Activated T-helper 2 cell treated with anti-CD3 and anti-CD28 coated beads, Interferon-gamma antibody, Interleukin-2, Interleukin-4, amounts not matched to agents 10 μg/mL and 5 μg/mL and 100 μg/mL, durations not matched to agents 14 hours and 24 hours and 36 hours (primary cell): ENCODE results near the gene DPCD. TPM values are rescaled to one million over a fixed set of nuclear protein-coding genes. Genes with fewer than 3 reads are reported as not detected.
A peak's percentile ranks its signal among the peaks of the same experiment; 100 is the strongest.

Experiments
- DNase-seq: peaks from one replicate; pipeline ENCODE4 v3.0.0; 2021; ENCODE audit warnings: low spot score
- H3K27ac Mint-ChIP-seq: one replicate; pipeline ENCODE4 v1.8.0; 2021; ENCODE audit warnings: mixed read lengths
- H3K27me3 Mint-ChIP-seq: one replicate; pipeline ENCODE4 v1.8.0; 2021; ENCODE audit warnings: low read depth, mixed read lengths
- H3K36me3 Mint-ChIP-seq: one replicate; pipeline ENCODE4 v1.8.0; 2021; ENCODE audit warnings: low read depth, mixed read lengths
- H3K4me1 Mint-ChIP-seq: one replicate; pipeline ENCODE4 v1.8.0; 2021; ENCODE audit warnings: low read depth, mixed read lengths
- H3K4me3 Mint-ChIP-seq: one replicate; pipeline ENCODE4 v1.8.0; 2021; ENCODE audit warnings: low read depth, mild to moderate bottlenecking, moderate library complexity, mixed read lengths
- H3K9me3 Mint-ChIP-seq: one replicate; pipeline ENCODE4 v1.8.0; 2021; ENCODE audit warnings: mixed read lengths
- intact Hi-C: fragments of 100-400 bp; cut with micrococcal nuclease; formaldehyde crosslinking; loops from one replicate; pipeline ENCODE4 v1.15.1; 2023
- total RNA-seq: library from RNA; stranded (reverse); gene quantifications from 2 replicates; pipeline ENCODE4 v1.2.3, GENCODE V29; 2022

The DPCD gene
- 7.2 and 7.8 TPM in 2 replicates for total RNA-seq

- peaks cover 12% of the 10 kb centered on the region for H3K4me1 Mint-ChIP-seq
- H3K27ac Mint-ChIP-seq: peak within 1 kb of the TSS; percentile 76
- no peaks in the 10 kb centered on the region for H3K27me3 Mint-ChIP-seq
- H3K4me3 Mint-ChIP-seq: peak within 1 kb of the TSS; percentile 95
- intact Hi-C loops: no loop called here
- no peaks in the 10 kb centered on the region for H3K9me3 Mint-ChIP-seq
- peaks cover 22% of the 10 kb centered on the region for H3K36me3 Mint-ChIP-seq
- DNase-seq: peak; percentile 83
These were observed at the start of gene DPCD, which contains the start of gene POLL for GRCh38 chr10:101587725-101588653. Gene DPCD (plus strand): TSS chr10:101588321. CDS start chr10:101588337, 16 bp downstream. Gene POLL (minus strand): TSS chr10:101588257. CDS start chr10:101587360, 897 bp downstream.

GRCh38 chr10:101538446-101538845 lies 49.7 kb upstream of the DPCD start:
- intact Hi-C loops: no loop called here
- Mint-ChIP-seq H3K36me3 (peaks cover 18% of the 10 kb centered on the region), H3K27me3 (no peaks in the 10 kb centered on the region), H3K27ac (no peak overlapping the region), H3K9me3 (no peaks in the 10 kb centered on the region), H3K4me1 (peaks cover 6% of the 10 kb centered on the region), H3K4me3 (no peak overlapping the region)
- DNase-seq: no peak

GRCh38 chr10:101545898-101546297 lies 42.2 kb upstream of the DPCD start:
- H3K4me3 Mint-ChIP-seq: no peak overlapping the region
- peaks cover 6% of the 10 kb centered on the region for H3K36me3 Mint-ChIP-seq
- intact Hi-C loops: no loop called here
- DNase-seq: no peak
- peaks cover 6% of the 10 kb centered on the region for H3K4me1 Mint-ChIP-seq
- no peaks in the 10 kb centered on the region for H3K27me3 Mint-ChIP-seq
- H3K27ac Mint-ChIP-seq: no peak overlapping the region
- H3K9me3 Mint-ChIP-seq: no peaks in the 10 kb centered on the region

GRCh38 chr10:101550965-101551364 lies 37.2 kb upstream of the DPCD start:
- H3K27me3 Mint-ChIP-seq: no peaks in the 10 kb centered on the region
- H3K4me3 Mint-ChIP-seq: no peak overlapping the region
- intact Hi-C loops: no loop called here
- peaks cover 24% of the 10 kb centered on the region for H3K36me3 Mint-ChIP-seq
- no peak for DNase-seq
- peaks cover 11% of the 10 kb centered on the region for H3K4me1 Mint-ChIP-seq
- no peaks in the 10 kb centered on the region for H3K9me3 Mint-ChIP-seq
- no peak overlapping the region for H3K27ac Mint-ChIP-seq

- H3K4me1 Mint-ChIP-seq: peaks cover 8% of the 10 kb centered on the region
- H3K36me3 Mint-ChIP-seq: peaks cover 23% of the 10 kb centered on the region
- intact Hi-C loops: no loop called here
- no peak overlapping the region for H3K4me3 Mint-ChIP-seq
- no peaks in the 10 kb centered on the region for H3K27me3 Mint-ChIP-seq
- no peak overlapping the region for H3K27ac Mint-ChIP-seq
- no peaks in the 10 kb centered on the region for H3K9me3 Mint-ChIP-seq
- no peak for DNase-seq
These were observed 35.7 kb upstream of the DPCD start for GRCh38 chr10:101552442-101552841.

- Mint-ChIP-seq H3K27ac (no peak overlapping the region), H3K27me3 (no peaks in the 10 kb centered on the region), H3K4me3 (no peak overlapping the region), H3K4me1 (peaks cover 15% of the 10 kb centered on the region), H3K9me3 (no peaks in the 10 kb centered on the region), H3K36me3 (peaks cover 16% of the 10 kb centered on the region)
- no peak for DNase-seq
- intact Hi-C loops: no loop called here
These were observed 30.6 kb upstream of the DPCD start for GRCh38 chr10:101557541-101557940.

GRCh38 chr10:101558204-101558603 lies 29.9 kb upstream of the DPCD start:
- Mint-ChIP-seq H3K4me3 (no peak overlapping the region), H3K36me3 (peaks cover 11% of the 10 kb centered on the region), H3K27me3 (no peaks in the 10 kb centered on the region), H3K4me1 (peaks cover 15% of the 10 kb centered on the region), H3K27ac (no peak overlapping the region), H3K9me3 (no peaks in the 10 kb centered on the region)
- intact Hi-C loops: no loop called here
- DNase-seq: no peak

GRCh38 chr10:101558671-101559595 lies 29.2 kb upstream of the DPCD start:
- peaks cover 2% of the 10 kb centered on the region for H3K27me3 Mint-ChIP-seq

GRCh38 chr10:101559596-101560297 lies 28.4 kb upstream of the DPCD start:
- no peaks in the 10 kb centered on the region for H3K9me3 Mint-ChIP-seq
- H3K4me3 Mint-ChIP-seq: no peak overlapping the region
- intact Hi-C loops: no loop called here
- H3K4me1 Mint-ChIP-seq: peaks cover 15% of the 10 kb centered on the region
- no peak for DNase-seq
- H3K27me3 Mint-ChIP-seq: peaks cover 6% of the 10 kb centered on the region
- peaks cover 5% of the 10 kb centered on the region for H3K36me3 Mint-ChIP-seq
- H3K27ac Mint-ChIP-seq: no peak overlapping the region

More at GRCh38 chr10:101558671-101559595, 29.2 kb upstream of the DPCD start:
- no peak overlapping the region for H3K4me3 Mint-ChIP-seq
- no peaks in the 10 kb centered on the region for H3K9me3 Mint-ChIP-seq
- H3K36me3 Mint-ChIP-seq: peaks cover 5% of the 10 kb centered on the region
- H3K4me1 Mint-ChIP-seq: peaks cover 15% of the 10 kb centered on the region
- peak; percentile 6 for DNase-seq
- intact Hi-C loops: no loop called here
- no peak overlapping the region for H3K27ac Mint-ChIP-seq

- intact Hi-C loops: no loop called here
These were observed 27.6 kb upstream of the DPCD start for GRCh38 chr10:101560298-101561067.

GRCh38 chr10:101561068-101561915 lies 26.8 kb upstream of the DPCD start:
- Mint-ChIP-seq H3K27me3 (peaks cover 21% of the 10 kb centered on the region), H3K4me1 (peaks cover 17% of the 10 kb centered on the region), H3K4me3 (no peak overlapping the region), H3K27ac (no peak overlapping the region), H3K36me3 (no peaks in the 10 kb centered on the region), H3K9me3 (no peaks in the 10 kb centered on the region)
- DNase-seq: no peak
- intact Hi-C loops: no loop called here

More at GRCh38 chr10:101560298-101561067, 27.6 kb upstream of the DPCD start:
- Mint-ChIP-seq H3K27ac (no peak overlapping the region), H3K36me3 (no peaks in the 10 kb centered on the region), H3K4me3 (no peak overlapping the region), H3K9me3 (no peaks in the 10 kb centered on the region), H3K4me1 (peaks cover 15% of the 10 kb centered on the region), H3K27me3 (peaks cover 13% of the 10 kb centered on the region)
- no peak for DNase-seq
